ENCODE data around the gene ZNF407.
A peak's percentile ranks its signal among the peaks of the same experiment; 100 is the strongest.

The ZNF407 gene

DNA sequence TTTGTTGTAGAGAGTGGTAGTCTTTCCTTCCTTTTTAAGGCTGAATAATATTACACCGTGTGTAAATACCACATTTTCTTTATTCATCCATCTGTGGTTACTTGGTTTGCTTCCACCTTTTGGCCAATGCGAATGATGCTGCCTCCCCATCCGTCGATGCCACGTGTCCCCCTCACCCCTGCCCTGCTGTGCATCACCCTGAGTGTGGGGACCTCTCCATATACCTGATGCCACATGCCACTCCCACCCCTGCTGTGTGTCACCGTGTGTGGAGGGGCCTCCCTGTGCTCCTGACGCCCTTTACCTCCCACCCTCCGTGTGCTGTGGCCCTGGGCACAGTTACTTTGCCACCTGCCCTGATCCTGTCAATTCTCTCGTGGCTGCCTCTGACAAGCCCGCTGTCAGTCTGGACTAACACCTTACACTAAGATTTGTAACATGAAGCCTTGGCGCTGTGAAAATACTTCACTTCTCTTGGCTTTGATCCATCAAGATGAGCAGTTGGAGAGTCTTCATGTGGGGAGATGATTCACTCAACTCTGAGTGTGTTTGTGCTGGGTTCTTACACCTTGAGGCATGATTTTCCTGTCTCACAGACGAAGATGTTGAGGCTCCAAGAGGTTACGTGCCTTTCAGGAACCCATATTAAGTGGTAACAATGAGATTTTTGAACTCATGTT lies 234.0 kb downstream of the ZNF407 start:
- peak; percentile 61 for DNase-seq (ENCODE audit: low read depth)

DNA sequence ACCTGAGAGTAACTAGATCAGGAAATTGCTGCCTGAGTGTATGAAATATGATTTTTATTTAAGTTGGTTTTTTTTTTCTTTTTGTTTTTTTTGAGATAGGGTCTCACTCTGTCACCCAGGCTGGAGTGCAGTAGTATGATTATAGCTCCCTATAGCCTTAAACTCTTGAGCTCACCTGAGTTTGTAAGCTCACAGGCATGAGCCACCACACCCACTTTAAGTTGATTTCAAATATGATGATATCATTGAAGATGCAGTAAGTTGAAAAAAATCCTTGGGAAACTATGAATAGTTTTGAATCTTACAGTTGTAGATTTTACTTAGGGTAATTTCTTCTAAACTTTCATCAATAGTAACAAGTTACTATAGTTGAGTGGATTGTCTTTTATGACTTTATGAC lies 234.7 kb downstream of the ZNF407 start:
- no peak for DNase-seq (ENCODE audit: low read depth)

GRCh38 chr18:74832999-74833398 lies 235.3 kb downstream of the ZNF407 start:
- DNase-seq (ENCODE audit: low read depth), result no peak

DNA sequence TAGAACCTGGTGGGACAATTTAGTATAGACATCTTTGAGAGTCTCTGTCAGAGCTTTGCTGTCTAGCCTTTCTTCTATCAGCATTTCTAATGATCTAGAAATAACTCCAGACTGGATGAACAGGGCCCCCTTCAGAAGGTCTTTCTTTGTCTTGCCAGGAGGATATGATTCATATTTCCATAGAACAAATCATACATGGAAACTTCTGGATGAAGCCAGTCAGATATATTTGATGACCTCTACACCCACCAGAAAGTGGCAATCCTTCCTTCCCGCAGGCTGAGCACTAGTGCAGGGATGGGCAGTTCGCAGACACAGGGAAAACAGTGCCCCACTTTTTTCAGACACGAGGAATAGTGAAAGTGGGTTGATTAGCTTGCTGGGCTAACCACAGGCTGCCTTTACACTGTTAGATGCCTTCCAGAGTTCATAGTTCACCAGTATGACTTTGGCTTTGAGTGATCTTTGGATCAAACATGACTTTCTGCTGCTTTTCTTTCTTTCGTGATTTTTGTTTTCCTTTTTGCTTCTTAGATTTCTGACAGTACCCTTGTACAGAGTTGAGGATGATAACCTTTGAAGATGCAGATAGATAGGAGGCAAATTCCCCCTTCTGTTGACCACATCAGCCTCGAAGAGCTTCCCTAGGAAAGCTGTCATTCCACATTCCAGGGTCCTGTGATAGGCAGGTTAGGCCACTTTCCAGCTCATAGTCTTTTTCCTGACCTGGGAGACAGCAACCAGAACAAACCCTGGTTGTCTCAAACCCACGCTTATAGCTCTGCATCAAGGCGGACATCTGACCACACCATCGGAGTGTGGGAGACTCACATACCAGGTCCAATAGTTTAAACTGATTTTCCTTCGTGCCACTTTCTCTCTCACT lies 237.0 kb downstream of the ZNF407 start:
- DNase-seq (ENCODE audit: low read depth), result peak; percentile 13

DNA sequence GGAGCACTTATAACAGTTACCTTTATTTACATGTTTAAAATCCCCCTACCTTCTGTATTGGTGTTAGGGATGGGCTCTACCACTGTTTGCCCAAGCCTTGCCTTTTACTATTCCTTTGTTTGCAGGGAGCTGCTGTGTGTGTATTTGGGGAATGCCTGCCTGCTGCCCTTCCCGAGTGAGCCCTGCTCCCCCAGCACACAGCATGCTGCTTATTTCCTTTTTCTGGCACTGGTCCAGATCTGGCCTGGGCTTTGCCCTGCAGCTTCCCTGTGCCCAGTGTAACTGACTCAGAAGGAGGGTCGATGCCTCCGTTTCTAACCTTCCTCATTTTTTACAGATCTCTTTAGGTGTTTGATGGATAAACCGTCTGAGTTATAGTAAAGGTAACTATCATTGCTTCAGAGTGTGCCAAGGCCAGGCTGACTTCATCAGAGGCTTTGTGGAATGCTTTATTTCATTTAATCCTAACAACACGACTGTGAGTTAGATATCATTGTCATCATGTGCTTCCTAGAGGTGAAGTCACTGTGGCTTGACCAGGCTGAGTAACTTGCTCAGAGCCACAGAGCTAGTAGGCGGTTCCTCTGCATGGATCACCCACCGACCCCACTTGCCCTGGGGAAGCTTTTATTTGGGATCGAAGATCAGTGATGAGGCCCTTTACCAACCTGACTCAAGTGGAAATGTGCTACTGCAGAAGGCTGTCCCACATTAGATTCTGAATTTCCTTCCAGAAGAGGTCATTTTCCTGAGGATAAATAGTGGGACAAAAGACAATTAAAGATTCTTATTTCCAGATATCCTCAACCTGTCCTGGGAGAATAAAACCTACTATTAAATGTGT lies 238.8 kb downstream of the ZNF407 start:
- peak; percentile 56 for DNase-seq (ENCODE audit: low read depth)

GRCh38 chr18:74840492-74841167 lies 243.0 kb downstream of the ZNF407 start:
- peak; percentile 90 for DNase-seq (ENCODE audit: low read depth)

DNA sequence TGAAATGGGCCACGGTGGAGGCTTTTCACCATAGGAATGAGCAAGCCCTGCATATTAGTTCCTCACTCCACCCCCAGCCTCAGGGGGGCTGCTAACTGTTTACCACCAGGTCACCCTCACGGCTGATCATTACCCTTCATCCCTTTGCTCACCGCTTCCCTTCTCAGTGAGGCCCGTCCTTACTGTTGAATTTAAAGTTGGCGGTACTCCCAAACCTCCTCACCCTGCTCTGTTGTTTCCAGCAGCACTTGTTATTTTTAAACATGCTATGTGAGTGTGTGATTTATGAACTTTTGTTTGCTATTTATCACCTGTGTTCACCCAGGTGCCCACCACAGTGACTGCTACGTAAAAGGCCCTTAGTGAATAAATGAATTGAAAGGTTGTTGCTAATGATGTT lies 243.6 kb downstream of the ZNF407 start:
- DNase-seq (ENCODE audit: low read depth), result no peak

DNA sequence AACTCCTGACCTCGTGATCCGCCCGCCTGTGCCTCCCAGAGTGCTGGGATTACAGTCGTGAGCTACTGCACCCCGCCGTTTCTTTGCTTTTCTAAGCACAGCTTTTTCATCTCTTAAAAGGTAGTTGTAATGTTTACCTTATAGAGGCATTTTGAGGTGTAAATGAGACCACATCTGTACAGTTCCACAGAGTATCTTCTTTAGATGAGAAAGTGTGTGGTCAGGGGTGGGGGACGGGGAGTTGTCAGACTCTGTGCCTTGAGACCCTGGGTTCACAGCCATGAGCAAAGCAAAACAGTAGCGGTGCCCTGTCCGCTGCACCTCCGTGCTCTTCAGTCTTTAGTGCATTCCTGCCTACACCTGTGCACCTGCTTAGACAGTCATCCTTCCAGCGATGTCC lies 251.6 kb downstream of the ZNF407 start:
- DNase-seq (ENCODE audit: low read depth), result no peak

DNA sequence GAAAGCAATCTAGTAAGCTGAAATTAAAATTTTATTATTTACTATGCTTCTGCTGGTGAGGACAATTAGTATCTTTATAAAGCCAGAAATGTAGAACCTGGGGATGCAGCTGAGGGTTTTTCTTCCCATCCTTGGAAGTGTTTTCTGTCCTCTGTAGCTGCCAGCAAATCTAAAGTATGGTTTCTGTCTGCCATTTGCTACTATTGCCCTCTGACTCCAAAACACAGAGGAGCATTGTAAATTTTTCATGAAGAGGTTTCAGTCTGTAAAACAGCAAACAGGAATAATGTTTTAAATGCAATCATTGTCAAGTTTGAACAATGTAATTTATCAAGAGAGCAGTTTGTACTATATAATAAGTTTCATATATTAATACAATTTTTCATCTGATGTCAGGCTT lies 258.8 kb downstream of the ZNF407 start:
- no peak for DNase-seq (ENCODE audit: low read depth)

DNA sequence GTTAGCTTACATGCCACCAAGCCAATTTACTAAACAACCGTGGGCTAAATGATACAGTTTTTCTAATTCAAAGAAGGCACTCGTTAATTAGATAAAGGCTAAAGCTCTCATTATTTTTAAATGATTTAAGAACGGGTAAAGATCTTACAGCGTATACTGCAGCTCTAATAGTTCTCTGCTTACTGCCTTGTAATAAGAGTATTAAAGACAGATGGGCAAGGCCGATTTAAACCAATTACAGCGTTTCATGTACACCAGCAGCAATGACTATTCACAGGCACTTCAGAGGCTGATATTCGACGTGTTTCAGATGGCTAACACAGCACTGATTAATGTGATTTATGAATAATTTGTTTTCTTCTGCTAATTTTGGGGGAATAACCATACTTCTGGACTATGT lies 259.3 kb downstream of the ZNF407 start:
- no peak for DNase-seq (ENCODE audit: low read depth)

GRCh38 chr18:74857901-74858300 lies 260.2 kb downstream of the ZNF407 start:
- no peak for DNase-seq (ENCODE audit: low read depth)

- no peak for DNase-seq (ENCODE audit: low read depth)
Measured at GRCh38 chr18:74861154-74861553, 263.5 kb downstream of the ZNF407 start.

DNA sequence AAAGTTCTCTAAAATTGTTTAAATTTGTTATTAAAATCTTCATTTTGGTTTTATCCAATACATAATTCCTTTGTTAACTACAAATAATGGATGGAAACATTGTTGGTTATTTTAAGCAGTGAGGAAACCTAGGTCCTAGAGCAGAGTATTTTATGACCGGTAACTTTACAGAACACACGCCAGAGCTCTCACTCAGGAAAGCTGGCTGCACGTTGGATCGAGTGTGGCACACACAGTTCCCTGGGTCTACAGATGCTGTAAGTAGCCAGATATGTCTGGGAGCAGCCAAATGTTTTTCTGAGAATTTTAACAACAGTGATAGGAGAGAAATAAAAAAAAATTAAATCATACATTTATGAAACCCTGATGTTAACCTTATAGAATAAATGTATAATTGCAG lies 264.4 kb downstream of the ZNF407 start:
- DNase-seq (ENCODE audit: low read depth), result no peak

DNA sequence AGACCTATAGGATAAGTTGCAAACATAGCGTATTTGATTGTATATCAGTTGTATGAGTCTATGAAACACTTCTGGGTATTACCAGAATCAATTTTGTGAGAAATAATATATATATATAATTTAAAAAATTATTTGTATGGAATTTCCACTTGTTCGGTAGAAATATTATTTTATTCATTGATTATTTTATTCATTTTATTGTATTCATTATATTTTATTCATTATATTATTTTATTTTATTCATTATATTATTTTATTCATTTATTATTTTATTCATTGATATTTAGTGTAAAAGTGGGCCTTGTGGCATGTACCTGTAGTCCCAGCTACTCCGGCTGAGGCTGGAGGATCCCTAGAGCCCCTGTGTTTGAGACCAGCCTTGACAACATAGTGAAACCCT lies 268.9 kb downstream of the ZNF407 start:
- DNase-seq (ENCODE audit: low read depth), result no peak

DNA sequence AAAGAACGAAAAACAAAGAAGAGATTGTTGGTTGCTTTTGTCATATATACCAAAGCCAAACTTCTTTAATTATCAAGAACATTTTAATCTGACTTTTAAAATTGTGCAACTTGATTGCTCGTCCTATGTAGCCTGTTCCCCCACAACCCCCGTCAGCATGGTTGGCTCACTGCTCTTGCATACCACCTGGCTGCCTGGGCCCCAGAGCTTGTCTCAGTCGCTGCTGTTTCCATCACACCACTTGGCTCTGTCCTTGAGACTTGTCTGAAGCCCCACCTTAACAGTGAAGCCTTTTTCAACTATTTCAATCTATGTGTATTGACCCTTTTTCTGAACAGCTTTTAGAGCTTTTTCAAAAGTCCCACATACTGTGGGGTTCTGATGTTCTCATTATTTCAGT lies 270.8 kb downstream of the ZNF407 start:
- DNase-seq (ENCODE audit: low read depth), result no peak

GRCh38 chr18:74869904-74870863 lies 272.5 kb downstream of the ZNF407 start:
- peak; percentile 7 for DNase-seq (ENCODE audit: low read depth)

GRCh38 chr18:74870950-74871349 lies 273.3 kb downstream of the ZNF407 start:
- DNase-seq (ENCODE audit: low read depth), result no peak

GRCh38 chr18:74873629-74874028 lies 276.0 kb downstream of the ZNF407 start:
- no peak for DNase-seq (ENCODE audit: low read depth)

DNA sequence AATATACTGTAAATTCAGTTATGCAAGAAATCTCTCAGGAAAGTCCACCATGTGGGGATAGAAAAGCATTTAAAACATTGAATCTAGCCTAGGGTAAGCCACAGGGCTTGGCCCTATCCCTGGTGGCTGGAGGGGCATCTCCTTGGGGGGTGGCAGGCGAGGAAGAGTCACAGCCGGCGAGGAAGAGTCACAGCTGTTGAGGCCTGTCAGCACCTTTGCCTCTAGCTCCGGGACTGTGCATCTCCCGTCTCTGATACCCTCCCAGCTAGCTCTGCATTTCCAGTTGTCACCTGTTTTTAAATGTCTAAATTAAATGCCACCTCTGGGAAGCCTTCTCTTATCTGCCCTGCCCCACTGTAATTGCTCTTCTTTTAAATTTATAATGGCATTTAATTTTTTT lies 276.7 kb downstream of the ZNF407 start:
- DNase-seq (ENCODE audit: low read depth), result no peak

- no peak for DNase-seq (ENCODE audit: low read depth)
Measured at GRCh38 chr18:74876630-74877243, 279.1 kb downstream of the ZNF407 start.

Measured in ELR (cell line).